ENCODE results near the gene THAP7. TPM values are rescaled to one million over a fixed set of nuclear protein-coding genes. Genes with fewer than 3 reads are reported as not detected.
A peak's percentile ranks its signal among the peaks of the same experiment; 100 is the strongest.

Gene THAP7
- total and polyA plus RNA-seq, 9 donors = 7.8 to 54.9 (median 39.3) TPM

DNA sequence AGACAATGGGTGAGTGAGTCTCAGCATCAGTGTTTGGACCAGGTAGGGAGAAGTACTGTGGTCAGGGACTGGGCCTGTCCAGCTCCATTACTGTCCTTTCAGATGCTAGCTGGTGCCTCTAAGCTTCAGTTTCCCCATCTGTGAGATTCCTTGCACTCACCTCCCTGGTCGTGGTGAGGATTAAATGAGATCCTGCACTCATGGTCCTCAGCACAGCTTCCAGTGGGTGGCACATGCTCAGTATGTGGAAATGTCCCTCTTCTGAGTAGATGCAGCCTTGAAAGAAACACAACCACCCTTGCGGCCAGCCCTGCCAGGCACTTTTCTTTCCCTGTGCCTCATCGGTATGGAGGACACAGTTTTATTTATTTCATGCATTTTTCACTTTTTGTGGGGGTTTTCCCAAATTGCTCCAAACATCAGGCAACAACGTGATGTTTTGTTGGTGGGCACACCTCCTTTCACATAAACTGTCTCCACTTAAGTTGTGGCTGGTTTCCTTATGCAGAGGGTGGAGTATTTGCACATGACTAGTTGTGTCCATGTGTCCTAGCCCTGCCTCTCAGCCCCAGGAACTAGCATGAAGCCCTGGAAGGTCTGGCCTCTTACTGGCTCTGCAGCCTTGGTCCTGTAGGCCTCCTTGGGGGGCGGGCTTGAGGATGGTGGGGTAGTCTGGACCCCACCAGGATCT, 18.7 kb downstream of the THAP7 start:
- peak overlapping the region; percentile 84 for H3K4me3 ChIP-seq
- WGBS, 3 donors = 62 to 69% (median 65%) methylated on average over 5 of the region's 5 CpGs
- no peaks in the 10 kb centered on the region for H3K36me3 ChIP-seq
- H3K27ac ChIP-seq = no peak overlapping the region
- TF ChIP-seq POLR2A (IDR thresholded peaks at IDR 0.05) (no peak), CTCF (IDR thresholded peaks at IDR 0.05) (no peak), EP300 (IDR thresholded peaks at IDR 0.05) (no peak)
- DNase-seq = no peak
- intact Hi-C loops (cut with DNase I) = loop anchor here in 1 of 4 donors (5.0 kb wide), 1 partner anchor 64 kb away; the partner anchor contains the start of gene LRRC74B
- no peaks in the 10 kb centered on the region for H3K27me3 ChIP-seq
- no peaks in the 10 kb centered on the region for H3K9me3 ChIP-seq
- H3K4me1 ChIP-seq (ENCODE audit: insufficient read depth) = peaks cover 17% of the 10 kb centered on the region

DNA sequence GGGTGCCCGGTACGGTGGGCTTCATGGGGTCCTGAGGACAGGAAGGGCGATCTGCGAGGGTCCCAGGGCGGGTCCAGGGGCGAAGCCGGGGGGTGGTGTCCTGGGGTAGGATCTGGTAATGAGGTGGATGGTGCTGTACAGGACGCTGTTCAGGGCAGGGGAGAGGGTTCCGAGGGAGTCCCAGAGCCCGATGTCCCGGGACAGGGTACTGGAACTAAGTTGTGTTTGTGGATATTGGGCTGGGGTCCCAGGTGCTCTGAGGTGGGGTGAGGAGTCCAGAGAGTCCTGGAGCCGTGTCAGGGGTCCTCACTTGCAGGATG, 19.4 kb downstream of the THAP7 start:
- no peaks in the 10 kb centered on the region for H3K36me3 ChIP-seq
- no peak for TF ChIP-seq POLR2A (IDR thresholded peaks at IDR 0.05)
- no peak for TF ChIP-seq EP300 (IDR thresholded peaks at IDR 0.05)
- TF ChIP-seq CTCF (IDR thresholded peaks at IDR 0.05) = no peak
- peak overlapping the region; percentile 84 for H3K4me3 ChIP-seq
- H3K9me3 ChIP-seq = no peaks in the 10 kb centered on the region
- intact Hi-C loops (cut with DNase I) = loop anchor here in 1 of 4 donors (5.0 kb wide), 1 partner anchor 65 kb away; the partner anchor contains the start of gene LRRC74B
- 0 to 1% (median 0%) methylated on average over 12 of the region's 12 CpGs for WGBS, 3 donors
- peaks cover 17% of the 10 kb centered on the region for H3K4me1 ChIP-seq (ENCODE audit: insufficient read depth)
- DNase-seq = no peak
- H3K27me3 ChIP-seq = no peaks in the 10 kb centered on the region
- H3K27ac ChIP-seq = peak overlapping the region in 1 of 2 donors; percentile 87

GRCh38 chr22:20981787-20982562, 19.9 kb downstream of the THAP7 start, which contains the start of gene LZTR1:
LZTR1 (plus strand) TSS chr22:20982297; CDS start chr22:20982372, 75 bp downstream.
- DNase-seq = peak; percentile 81 to 88 (median 81)
- Histone ChIP-seq H3K27me3 (no peaks in the 10 kb centered on the region), H3K36me3 (no peaks in the 10 kb centered on the region), H3K27ac (peak within 1 kb of the TSS; percentile 82 to 87), H3K9me3 (no peaks in the 10 kb centered on the region), H3K4me3 (peak within 1 kb of the TSS; percentile 84), H3K4me1 (ENCODE audit: insufficient read depth) (peaks cover 17% of the 10 kb centered on the region)
- intact Hi-C loops (cut with DNase I) = loop anchor here in 1 of 4 donors (5.0 kb wide), 1 partner anchor 65 kb away; the partner anchor contains the start of gene LRRC74B
- 0 to 1% (median 0%) methylated on average over 54 to 87 of the region's 87 CpGs for WGBS, 3 donors
- TF ChIP-seq POLR2A (IDR thresholded peaks at IDR 0.05) = peak; percentile 95
- peak; percentile 43 to 77 (median 71) for TF ChIP-seq CTCF (IDR thresholded peaks at IDR 0.05)
- TF ChIP-seq EP300 (IDR thresholded peaks at IDR 0.05) = no peak

- no peaks in the 10 kb centered on the region for H3K36me3 ChIP-seq
- H3K9me3 ChIP-seq = no peaks in the 10 kb centered on the region
- TF ChIP-seq EP300 (IDR thresholded peaks at IDR 0.05) = no peak
- TF ChIP-seq CTCF (IDR thresholded peaks at IDR 0.05) = no peak
- TF ChIP-seq POLR2A (IDR thresholded peaks at IDR 0.05) = no peak
- WGBS, 3 donors = 41 to 51% (median 44%) methylated on average over 10 of the region's 10 CpGs
- intact Hi-C loops (cut with DNase I) = loop anchor here in 1 of 4 donors (5.0 kb wide), 1 partner anchor 66 kb away; the partner anchor contains the start of gene LRRC74B
- H3K27me3 ChIP-seq = no peaks in the 10 kb centered on the region
- H3K4me1 ChIP-seq (ENCODE audit: insufficient read depth) = peaks cover 17% of the 10 kb centered on the region
- no peak for DNase-seq
- peak overlapping the region; percentile 84 for H3K4me3 ChIP-seq
- H3K27ac ChIP-seq = peak overlapping the region; percentile 82 to 87
These were observed 20.8 kb downstream of the THAP7 start for GRCh38 chr22:20980938-20981722.
